HG02798 (cell line): Measurements from ENCODE around the gene ADIPOR1.
A peak's percentile ranks its signal among the peaks of the same experiment; 100 is the strongest.
"Not testable (repeated sequence)": the region's sequence is repeated elsewhere in the genome, so short reads cannot be mapped to it uniquely, and the experiment has no call there.

Source experiments
- ATAC-seq: cut with Tn5 transposase; IDR thresholded peaks from one replicate; pipeline ENCODE4 v1.9.1; 2021; ENCODE audit warnings: mild to moderate bottlenecking; ENCODE audit not compliant: unreplicated experiment, poor library complexity

ADIPOR1 gene

GRCh38 chr1:202942426-202942825, 15.7 kb downstream of the ADIPOR1 start:
- no peak for ATAC-seq

GRCh38 chr1:202941372-202941771, 16.7 kb downstream of the ADIPOR1 start:
- no peak for ATAC-seq

DNA sequence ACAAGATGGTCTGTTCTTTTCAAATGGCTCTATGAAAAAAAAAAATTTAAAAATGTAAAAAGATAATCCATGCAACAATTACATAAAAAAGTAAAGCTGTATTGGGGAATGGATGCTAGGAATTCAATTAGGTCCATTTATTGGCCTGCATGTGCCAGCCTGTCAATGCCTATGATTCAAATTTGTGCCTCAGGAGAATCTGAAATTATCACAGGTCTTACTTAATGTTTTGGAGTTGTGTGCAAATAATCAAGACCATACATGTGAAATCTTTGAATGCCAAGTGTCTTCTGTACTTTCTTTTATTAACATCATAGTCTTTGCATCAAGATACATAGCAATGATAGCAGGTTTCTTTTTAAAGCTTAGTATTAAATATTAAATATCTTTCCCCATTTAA, 17.6 kb downstream of the ADIPOR1 start:
- no peak for ATAC-seq

DNA sequence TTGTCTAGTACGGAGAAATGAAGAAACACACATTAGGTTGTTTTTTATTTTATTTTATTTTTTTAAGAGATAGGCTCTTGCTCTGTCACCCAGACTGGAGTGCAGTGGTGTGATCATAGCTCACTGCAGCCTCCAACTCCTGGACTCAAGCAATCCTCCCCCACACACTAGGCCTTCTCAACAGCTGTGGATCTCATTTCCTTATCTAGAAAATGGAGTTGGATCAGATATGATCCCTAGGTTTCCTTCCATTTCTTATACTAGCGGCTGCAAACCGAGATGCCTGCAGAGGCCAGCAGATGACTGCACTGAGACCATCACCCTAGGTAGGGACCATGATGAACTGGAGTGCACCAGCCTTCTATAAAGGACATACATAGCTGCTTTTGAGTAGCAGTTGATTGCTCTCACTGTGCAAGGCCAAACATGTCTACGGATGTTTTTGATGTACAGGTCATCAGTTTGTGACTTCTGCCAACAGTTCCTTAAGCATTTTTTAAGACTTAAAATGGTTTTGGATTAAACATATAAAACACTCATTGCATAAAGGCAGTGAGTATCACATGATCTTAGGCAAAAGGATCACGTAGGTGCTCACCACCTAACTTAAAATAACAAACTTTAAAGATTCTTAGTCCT, 19.7 kb downstream of the ADIPOR1 start:
- no peak for ATAC-seq

- ATAC-seq, result not testable (repeated sequence)
Measured at GRCh38 chr1:202936409-202936808, 21.7 kb downstream of the ADIPOR1 start.

GRCh38 chr1:202935844-202936243, 22.3 kb downstream of the ADIPOR1 start:
- no peak for ATAC-seq

DNA sequence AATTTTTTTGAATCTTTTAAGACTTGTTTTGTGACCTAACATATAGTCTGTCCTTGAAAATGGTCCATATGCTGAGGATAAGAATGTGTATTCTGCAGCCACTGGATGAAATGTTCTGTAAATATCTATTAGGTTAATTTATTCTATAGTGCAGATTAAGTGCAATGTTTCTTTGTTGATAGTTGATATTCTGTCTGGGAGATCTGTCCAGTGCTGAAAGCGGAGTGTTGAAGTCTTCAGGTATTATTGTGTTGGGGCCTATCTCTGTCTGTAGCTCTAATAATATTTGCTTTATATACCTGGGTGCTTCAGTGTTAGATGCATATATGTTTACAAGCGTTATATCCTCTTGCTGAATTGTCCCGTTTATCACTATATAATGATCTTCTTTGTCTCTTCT, 23.4 kb downstream of the ADIPOR1 start:
- ATAC-seq, result no peak

DNA sequence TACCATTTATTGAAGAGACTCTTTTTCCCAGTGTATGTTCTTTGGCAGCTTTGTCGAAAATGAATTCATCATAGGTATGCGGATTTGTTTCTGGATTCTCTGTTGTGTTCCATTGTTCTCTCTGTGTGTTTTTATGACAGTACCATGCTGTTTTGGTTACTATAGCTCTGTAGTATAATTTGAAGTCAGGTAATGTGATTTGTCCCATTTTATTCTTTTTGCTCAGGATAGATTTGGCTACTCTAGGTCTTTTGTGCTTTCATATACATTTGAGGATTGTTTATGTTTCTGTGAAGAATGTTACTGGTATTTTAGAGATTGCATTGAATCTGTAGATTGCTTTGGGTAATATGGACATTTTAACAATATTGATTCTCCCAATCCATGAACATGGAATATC, 25.6 kb downstream of the ADIPOR1 start:
- ATAC-seq, result no peak

- ATAC-seq, result peak; percentile 95
Measured at GRCh38 chr1:202926581-202927491, 31.3 kb downstream of the ADIPOR1 start, which contains the start of gene KLHL12. Gene KLHL12, minus strand, starts transcription at chr1:202927234. Its CDS starts 2,072 bp downstream, at chr1:202925162.

DNA sequence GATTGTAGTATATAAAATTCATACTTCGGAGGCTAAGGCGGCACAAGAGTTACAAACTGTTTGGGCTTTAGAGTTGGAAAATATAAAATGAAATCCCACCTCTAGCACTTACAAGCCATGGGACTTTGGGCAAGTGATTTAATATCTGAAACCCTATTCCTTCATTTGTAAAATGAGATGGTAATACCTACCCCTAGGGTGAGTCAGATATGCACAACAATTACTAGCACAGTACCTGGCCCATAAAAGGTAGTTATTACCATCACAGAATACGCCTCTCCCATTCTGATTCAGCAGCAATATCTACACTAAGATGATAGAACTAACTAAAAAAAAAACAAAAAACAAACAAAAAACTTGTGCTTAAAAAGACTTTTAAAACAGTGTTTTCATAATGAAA, 34.6 kb downstream of the ADIPOR1 start:
- no peak for ATAC-seq

- no peak for ATAC-seq
Measured at GRCh38 chr1:202919615-202920014, 38.5 kb downstream of the ADIPOR1 start.

- ATAC-seq, result no peak
Measured at GRCh38 chr1:202915146-202915545, 43.0 kb downstream of the ADIPOR1 start.

- ATAC-seq, result not testable (repeated sequence)
Measured at GRCh38 chr1:202912476-202912875, 45.6 kb downstream of the ADIPOR1 start.

DNA sequence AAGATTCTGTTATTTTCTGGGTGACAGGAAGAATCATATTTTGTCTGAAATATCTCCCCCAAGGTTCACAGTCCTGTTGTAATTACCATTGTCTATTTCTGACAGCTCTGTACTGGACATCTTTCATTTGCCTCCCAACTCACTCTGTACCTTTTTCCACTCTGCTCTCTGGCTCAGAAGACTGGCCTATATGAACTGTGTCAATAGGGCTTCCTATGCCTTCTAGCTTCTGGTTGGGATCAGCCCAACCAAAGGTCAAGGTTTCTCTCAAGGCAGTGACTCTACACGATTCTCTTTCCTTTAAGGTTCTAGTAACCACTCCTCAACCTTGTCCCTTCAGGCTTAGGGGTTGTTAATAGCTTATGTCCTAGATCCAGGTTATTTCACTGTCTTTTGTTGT, 48.6 kb downstream of the ADIPOR1 start:
- no peak for ATAC-seq

GRCh38 chr1:202908998-202909397, 49.1 kb downstream of the ADIPOR1 start:
- no peak for ATAC-seq

- no peak for ATAC-seq
Measured at GRCh38 chr1:202905331-202905730, 52.8 kb downstream of the ADIPOR1 start.

GRCh38 chr1:202903808-202904207, 54.3 kb downstream of the ADIPOR1 start:
- ATAC-seq, result not testable (repeated sequence)

DNA sequence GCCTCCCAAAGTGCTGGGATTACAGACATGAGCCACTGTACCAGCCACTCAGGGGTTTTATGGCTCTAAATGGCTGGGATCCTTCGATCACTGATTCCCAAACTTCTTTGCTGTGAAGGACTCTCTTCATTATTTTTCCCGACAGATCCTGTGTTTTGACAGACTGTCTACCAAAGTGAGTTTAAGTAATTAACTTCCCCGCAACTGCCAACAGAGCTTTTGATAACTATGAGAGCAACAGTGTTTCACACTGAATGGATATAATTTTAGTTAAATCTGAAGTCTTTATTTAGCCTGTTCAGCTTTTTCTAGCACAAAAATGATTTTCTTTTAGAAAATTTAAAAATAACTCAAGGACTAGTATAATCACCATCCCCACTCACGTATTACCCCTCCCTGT, 56.6 kb downstream of the ADIPOR1 start:
- ATAC-seq, result no peak

DNA sequence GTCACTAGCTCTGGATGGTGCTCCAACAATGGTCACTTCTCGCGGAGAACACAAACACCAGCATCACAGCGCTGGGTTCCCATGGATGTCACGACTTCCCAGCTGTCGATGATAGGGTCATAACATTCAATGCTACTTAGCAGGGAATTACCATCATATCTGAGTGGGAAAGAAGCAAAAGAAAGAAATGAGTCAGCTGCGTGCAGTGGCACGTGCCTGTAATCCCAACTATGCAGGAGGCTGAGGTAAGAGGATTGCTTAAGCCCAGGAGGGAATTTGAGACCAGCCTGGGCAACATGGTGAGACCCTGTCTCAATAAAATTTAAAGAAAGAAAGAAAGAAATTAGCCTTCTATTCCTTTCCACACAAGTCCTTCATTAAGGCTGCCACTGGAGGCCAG, 65.6 kb downstream of the ADIPOR1 start:
- no peak for ATAC-seq
